VCaP (cell line): Measurements from ENCODE around the gene RABGAP1L.

Experiments used
- H3K27ac ChIP-seq: fragments of 450-650 bp; 2 replicates; pipeline ENCODE4 v1.5.1; 2017
- TF ChIP-seq, protein P1 (sequence below): fragments of 450-650 bp; conservative IDR thresholded peaks from 2 replicates; pipeline ENCODE4 v1.5.1; 2017; ENCODE audit warnings: mild to moderate bottlenecking, moderate library complexity

The RABGAP1L gene

DNA sequence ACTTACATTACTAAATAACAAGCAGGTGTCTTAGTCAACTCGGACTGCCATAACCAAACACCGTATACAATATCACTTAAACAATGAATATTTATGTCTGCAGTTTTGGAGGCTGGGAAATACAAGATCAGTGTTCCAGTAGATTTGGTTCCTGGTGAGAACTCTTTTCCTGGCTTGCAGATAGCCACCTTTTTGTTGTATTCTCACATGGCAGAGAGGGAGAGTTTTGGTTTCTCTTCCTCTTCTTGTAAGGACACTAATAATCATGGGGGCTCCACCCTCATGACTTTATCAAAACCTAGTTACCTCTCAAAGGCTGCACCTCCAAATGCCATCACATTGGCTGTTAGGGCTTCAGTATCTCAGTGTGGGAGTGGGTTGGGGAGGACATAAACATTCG is 757.5 kb downstream of the RABGAP1L start:
- TF ChIP-seq, protein P1, sequence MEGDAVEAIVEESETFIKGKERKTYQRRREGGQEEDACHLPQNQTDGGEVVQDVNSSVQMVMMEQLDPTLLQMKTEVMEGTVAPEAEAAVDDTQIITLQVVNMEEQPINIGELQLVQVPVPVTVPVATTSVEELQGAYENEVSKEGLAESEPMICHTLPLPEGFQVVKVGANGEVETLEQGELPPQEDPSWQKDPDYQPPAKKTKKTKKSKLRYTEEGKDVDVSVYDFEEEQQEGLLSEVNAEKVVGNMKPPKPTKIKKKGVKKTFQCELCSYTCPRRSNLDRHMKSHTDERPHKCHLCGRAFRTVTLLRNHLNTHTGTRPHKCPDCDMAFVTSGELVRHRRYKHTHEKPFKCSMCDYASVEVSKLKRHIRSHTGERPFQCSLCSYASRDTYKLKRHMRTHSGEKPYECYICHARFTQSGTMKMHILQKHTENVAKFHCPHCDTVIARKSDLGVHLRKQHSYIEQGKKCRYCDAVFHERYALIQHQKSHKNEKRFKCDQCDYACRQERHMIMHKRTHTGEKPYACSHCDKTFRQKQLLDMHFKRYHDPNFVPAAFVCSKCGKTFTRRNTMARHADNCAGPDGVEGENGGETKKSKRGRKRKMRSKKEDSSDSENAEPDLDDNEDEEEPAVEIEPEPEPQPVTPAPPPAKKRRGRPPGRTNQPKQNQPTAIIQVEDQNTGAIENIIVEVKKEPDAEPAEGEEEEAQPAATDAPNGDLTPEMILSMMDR, result no peak
- no peak overlapping the region for H3K27ac ChIP-seq

DNA sequence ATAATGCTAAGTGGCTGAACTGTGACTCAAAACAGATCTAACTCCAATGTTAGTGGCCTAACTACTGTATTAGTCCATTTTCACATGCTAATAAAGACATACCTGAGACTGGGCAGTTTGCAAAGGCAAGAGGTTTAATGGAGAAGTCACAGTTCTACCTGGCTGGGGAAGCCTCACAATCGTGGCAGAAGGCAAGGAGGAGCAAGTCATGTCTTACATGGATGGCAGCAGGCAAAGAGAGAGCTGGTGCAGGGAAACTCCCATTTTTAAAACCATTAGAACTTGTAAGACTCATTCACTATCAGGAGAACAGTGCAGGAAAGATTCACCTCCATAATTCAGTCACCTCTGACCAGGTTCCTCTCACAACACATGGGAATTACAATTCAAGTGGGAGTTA is 760.8 kb downstream of the RABGAP1L start:
- TF ChIP-seq, protein P1, result no peak
- no peak overlapping the region for H3K27ac ChIP-seq

DNA sequence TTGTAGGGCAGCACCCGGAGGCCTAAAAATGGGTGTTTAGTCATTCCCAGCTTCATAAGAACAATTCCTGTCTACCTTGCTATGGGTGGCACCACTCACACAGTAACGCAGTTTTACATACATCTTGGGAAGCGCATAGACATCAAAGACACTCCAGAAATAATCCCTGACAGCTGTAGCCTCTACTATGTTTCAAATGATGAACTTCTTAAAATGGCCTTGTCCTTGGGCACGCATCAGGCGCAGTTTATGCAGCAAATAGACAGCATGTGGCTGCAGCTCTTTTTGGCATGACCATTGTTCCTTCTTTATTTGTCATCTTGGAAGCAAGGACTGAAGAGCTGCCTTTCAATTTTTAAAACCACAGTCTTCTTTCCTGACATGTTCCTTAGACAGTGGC is 762.8 kb downstream of the RABGAP1L start:
- no peak overlapping the region for H3K27ac ChIP-seq
- TF ChIP-seq, protein P1, result no peak

DNA sequence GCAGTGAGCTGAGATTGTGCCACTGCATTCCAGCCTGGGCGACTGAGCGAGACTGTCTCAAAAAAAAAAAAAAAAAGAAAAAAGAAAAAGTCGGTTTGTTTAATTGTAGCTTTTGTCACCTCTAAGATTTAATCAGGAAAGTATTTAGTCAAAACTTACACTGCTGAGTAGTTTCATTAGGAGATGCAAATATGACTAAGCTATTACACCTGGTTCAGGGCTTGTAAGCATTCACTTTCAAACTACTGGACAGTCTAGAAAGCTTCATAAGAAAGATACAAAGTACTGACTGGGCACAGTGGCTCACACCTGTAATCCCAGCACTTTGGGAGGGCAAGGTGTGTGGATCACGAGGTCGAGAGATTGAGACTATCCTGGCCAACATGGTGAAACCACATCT is 764.5 kb downstream of the RABGAP1L start:
- H3K27ac ChIP-seq, result no peak overlapping the region
- TF ChIP-seq, protein P1, result no peak

DNA sequence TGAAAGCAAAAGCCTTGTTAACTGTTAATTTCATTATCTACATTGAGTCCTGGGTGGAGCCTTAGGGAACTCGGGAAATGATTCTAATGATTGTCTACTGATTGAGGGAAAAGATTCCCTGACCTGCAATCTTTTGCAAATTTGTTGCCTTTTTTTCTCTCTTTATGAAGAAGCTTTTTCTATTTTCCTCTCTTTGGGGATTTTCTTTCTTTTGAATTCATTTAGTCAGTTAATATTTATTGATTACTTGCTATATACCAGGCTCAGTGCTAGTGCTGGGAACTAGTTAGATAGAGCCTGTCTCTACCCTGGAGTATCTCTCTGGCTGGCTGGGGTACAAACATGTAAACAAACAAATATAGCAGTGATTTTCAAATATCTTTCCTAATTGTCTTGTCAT is 769.2 kb downstream of the RABGAP1L start:
- H3K27ac ChIP-seq, result no peak overlapping the region
- TF ChIP-seq, protein P1, result no peak

DNA sequence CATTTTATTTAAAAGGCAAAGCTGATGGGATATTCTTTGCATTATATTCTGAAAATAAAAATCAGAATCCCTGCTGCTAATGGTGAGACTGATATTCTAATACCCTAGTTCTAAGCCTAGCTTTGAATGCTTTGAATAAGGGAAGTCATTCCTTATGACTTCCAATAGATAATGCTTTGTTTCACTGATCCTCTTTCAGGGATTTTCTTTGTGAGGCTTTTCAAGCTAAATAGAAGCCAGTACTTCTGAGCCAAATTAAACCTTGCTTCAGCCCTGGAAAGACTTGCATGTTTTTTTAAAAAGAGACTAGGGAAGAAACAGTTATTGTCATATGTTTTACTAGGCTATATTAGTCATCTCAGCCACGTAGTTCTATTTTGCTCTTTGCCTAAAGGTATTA is 771.9 kb downstream of the RABGAP1L start:
- no peak overlapping the region for H3K27ac ChIP-seq
- TF ChIP-seq, protein P1, result no peak

DNA sequence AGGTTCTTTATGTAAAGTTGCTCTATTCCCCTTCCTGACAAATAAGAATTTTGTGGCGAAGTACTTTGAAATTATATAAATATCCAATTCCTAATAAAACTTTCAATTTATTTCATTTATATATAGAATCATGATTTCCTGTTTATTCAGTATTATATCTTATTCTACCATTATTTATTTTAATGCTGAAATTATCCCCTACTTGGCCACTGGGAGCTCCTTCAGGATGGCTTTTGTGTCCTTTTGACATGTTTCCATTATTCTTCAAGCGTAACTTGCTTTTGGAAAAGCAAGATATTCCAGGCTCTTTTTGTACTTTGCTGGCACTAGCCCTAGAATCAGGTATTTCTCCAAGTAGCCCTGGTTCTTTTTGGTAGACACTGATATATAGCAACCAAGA is 773.3 kb downstream of the RABGAP1L start:
- H3K27ac ChIP-seq, result no peak overlapping the region
- TF ChIP-seq, protein P1, result no peak
